ENCODE results near the gene KSR1.
"Not testable (repeated sequence)": the region's sequence is repeated elsewhere in the genome, so short reads cannot be mapped to it uniquely, and the experiment has no call there.

Gene KSR1

DNA sequence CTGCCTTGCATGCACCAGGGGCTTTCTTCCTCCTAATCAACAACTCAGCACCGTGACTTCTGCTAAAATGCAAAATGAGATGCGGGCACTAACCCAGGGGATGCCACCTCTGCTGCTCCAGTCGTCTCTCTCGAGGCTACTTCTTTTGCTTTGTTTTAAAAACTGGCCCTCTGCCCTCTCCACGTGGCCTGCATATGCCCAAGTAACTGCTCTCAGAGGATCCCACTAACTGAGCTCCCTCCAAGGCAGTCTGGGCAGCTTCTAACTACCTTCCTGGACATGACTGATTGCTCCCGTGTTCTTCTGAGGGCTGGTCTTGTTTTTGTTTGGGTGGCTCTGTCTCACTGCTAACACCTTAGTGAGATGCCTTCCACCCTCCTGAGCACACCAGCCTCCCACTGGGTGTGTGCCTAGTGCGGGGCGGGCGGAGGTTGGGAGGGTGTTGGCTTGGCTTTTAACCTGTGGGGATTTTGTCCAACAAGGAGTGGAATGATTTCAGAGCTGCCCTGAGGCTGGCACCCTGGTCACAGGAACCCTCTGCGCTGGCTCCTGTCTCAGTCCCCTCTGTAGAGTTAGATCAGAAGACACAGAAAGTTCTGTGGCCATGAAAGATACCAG lies 165.8 kb downstream of the KSR1 start:
- no peaks in the 10 kb centered on the region for H3K27me3 ChIP-seq (ENCODE audit: control insufficient read depth, insufficient read depth, low read length)
- no peak overlapping the region for H3K4me3 ChIP-seq (ENCODE audit: low read depth, low read length)
- no peaks in the 10 kb centered on the region for H3K9me3 ChIP-seq (ENCODE audit: control insufficient read depth, insufficient read depth, low read length)
- no peak overlapping the region for H3K27ac ChIP-seq (ENCODE audit: low read depth, low read length)
- H3K4me1 ChIP-seq (ENCODE audit: control insufficient read depth, insufficient read depth, low read length) = no peaks in the 10 kb centered on the region
- H3K9ac ChIP-seq (ENCODE audit: low read depth, low read length) = no peak overlapping the region
- H3K36me3 ChIP-seq (ENCODE audit: control insufficient read depth, insufficient read depth, low read length) = peaks cover 77% of the 10 kb centered on the region

DNA sequence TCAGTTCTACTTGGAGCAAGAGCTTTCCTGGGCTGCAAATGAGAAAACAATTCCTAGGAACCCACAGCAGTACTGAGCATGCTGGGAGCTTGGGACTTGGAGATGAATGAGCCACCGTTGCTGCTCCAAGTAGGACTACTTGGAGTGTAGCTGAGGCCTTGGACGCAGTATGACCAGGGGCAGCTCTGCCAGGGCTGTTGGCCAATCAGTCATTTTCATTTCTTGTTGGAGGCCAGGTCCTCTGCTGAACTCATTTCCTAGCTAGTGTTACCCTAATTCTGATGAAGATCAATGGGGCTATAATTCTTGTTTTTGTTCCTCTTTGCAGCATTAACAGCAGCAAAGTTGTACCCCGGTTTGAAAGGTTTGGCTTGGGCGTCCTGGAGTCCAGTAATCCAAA lies 166.7 kb downstream of the KSR1 start:
- Histone ChIP-seq H3K36me3 (ENCODE audit: control insufficient read depth, insufficient read depth, low read length) (peaks cover 68% of the 10 kb centered on the region), H3K4me1 (ENCODE audit: control insufficient read depth, insufficient read depth, low read length) (no peaks in the 10 kb centered on the region), H3K27me3 (ENCODE audit: control insufficient read depth, insufficient read depth, low read length) (no peaks in the 10 kb centered on the region), H3K4me3 (ENCODE audit: low read depth, low read length) (no peak overlapping the region), H3K27ac (ENCODE audit: low read depth, low read length) (no peak overlapping the region), H3K9me3 (ENCODE audit: control insufficient read depth, insufficient read depth, low read length) (no peaks in the 10 kb centered on the region), H3K9ac (ENCODE audit: low read depth, low read length) (no peak overlapping the region)

DNA sequence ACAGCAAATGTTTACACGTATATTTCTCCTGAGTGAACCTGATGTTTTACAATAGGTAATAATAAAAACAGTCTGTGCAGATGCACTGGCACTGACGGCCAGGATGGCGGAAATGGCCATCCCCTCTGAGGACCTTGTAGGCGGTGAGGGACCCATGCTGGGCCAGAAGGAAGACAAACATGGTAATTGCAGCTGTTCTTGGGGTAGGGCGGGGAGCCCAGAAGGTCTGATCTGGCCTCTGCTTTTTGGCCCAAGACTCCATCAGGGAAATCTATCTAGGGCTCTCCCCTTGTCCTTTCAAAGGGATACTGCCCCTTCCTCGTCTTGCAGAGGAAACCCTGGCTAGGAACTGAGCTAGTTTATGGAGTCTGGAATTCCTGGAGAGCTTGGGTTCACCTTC lies 167.4 kb downstream of the KSR1 start:
- H3K9ac ChIP-seq (ENCODE audit: low read depth, low read length) = no peak overlapping the region
- no peak overlapping the region for H3K4me3 ChIP-seq (ENCODE audit: low read depth, low read length)
- H3K9me3 ChIP-seq (ENCODE audit: control insufficient read depth, insufficient read depth, low read length) = no peaks in the 10 kb centered on the region
- peaks cover 62% of the 10 kb centered on the region for H3K36me3 ChIP-seq (ENCODE audit: control insufficient read depth, insufficient read depth, low read length)
- no peak overlapping the region for H3K27ac ChIP-seq (ENCODE audit: low read depth, low read length)
- no peaks in the 10 kb centered on the region for H3K27me3 ChIP-seq (ENCODE audit: control insufficient read depth, insufficient read depth, low read length)
- no peaks in the 10 kb centered on the region for H3K4me1 ChIP-seq (ENCODE audit: control insufficient read depth, insufficient read depth, low read length)

DNA sequence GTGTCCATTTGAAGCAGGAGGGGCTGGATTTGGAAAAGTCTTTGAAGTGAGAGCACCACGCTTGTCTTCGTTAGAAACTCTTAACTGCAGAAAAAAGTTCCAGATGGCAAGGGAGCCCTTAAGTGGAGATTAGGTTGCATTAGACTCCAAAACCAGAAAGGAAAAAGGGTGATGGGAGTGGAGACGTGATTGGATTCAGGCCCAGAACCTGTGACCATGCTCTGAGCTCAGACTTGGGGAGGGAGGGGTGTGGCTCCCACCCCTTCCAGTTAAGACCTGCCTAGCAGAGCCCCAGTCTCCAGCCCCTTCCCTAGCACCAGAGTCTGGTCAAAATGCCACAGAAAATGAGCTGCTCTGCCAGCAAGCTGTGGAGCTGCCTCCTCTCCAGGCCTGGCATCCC lies 168.3 kb downstream of the KSR1 start:
- Histone ChIP-seq H3K4me3 (ENCODE audit: low read depth, low read length) (no peak overlapping the region), H3K9me3 (ENCODE audit: control insufficient read depth, insufficient read depth, low read length) (no peaks in the 10 kb centered on the region), H3K4me1 (ENCODE audit: control insufficient read depth, insufficient read depth, low read length) (no peaks in the 10 kb centered on the region), H3K36me3 (ENCODE audit: control insufficient read depth, insufficient read depth, low read length) (peaks cover 57% of the 10 kb centered on the region), H3K27ac (ENCODE audit: low read depth, low read length) (no peak overlapping the region), H3K27me3 (ENCODE audit: control insufficient read depth, insufficient read depth, low read length) (no peaks in the 10 kb centered on the region), H3K9ac (ENCODE audit: low read depth, low read length) (no peak overlapping the region)

DNA sequence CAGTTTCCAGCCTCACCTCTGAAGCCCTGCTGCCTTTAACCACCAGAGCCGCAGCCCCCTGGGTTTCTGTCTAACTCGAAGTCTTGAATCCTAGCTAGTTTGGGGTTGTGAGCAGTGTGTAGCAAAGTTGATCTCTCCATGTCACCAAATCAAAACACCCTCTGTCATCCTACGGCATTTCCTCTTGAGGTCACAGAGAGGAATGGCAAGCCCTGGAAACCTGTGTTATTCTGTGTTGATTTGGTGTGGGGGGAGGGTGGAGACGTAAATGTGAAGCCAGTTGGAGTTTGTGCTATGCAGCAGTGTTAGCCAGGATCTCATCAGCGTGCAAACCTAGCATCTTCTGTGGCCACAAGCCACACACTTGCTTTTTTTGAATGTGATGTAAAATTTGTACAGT lies 169.6 kb downstream of the KSR1 start:
- no peak overlapping the region for H3K27ac ChIP-seq (ENCODE audit: low read depth, low read length)
- H3K27me3 ChIP-seq (ENCODE audit: control insufficient read depth, insufficient read depth, low read length) = no peaks in the 10 kb centered on the region
- no peak overlapping the region for H3K9ac ChIP-seq (ENCODE audit: low read depth, low read length)
- no peaks in the 10 kb centered on the region for H3K9me3 ChIP-seq (ENCODE audit: control insufficient read depth, insufficient read depth, low read length)
- H3K36me3 ChIP-seq (ENCODE audit: control insufficient read depth, insufficient read depth, low read length) = peaks cover 46% of the 10 kb centered on the region
- H3K4me1 ChIP-seq (ENCODE audit: control insufficient read depth, insufficient read depth, low read length) = no peaks in the 10 kb centered on the region
- H3K4me3 ChIP-seq (ENCODE audit: low read depth, low read length) = no peak overlapping the region

DNA sequence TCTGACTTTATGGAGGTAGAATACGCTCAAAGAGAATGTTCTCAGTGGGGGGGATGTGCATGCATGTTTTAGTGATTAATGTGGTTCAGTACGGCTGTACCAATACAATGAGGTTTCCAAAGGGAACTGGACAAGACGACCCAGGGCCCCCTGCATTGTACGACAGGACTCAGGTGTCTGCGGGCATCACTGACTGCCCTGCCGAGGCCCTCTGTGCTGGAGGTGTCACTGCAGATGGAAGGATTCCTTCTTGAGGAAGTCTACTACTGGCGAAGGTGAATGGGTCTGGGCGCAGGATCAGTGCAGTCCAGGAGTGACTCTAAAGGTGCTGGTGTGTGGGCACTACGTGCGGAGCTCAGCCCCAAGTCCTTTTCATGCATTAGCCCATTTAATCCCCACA lies 171.3 kb downstream of the KSR1 start:
- Histone ChIP-seq H3K27ac (ENCODE audit: low read depth, low read length) (no peak overlapping the region), H3K27me3 (ENCODE audit: control insufficient read depth, insufficient read depth, low read length) (no peaks in the 10 kb centered on the region), H3K9ac (ENCODE audit: low read depth, low read length) (no peak overlapping the region), H3K9me3 (ENCODE audit: control insufficient read depth, insufficient read depth, low read length) (no peaks in the 10 kb centered on the region), H3K36me3 (ENCODE audit: control insufficient read depth, insufficient read depth, low read length) (peaks cover 31% of the 10 kb centered on the region), H3K4me1 (ENCODE audit: control insufficient read depth, insufficient read depth, low read length) (no peaks in the 10 kb centered on the region), H3K4me3 (ENCODE audit: low read depth, low read length) (no peak overlapping the region)

DNA sequence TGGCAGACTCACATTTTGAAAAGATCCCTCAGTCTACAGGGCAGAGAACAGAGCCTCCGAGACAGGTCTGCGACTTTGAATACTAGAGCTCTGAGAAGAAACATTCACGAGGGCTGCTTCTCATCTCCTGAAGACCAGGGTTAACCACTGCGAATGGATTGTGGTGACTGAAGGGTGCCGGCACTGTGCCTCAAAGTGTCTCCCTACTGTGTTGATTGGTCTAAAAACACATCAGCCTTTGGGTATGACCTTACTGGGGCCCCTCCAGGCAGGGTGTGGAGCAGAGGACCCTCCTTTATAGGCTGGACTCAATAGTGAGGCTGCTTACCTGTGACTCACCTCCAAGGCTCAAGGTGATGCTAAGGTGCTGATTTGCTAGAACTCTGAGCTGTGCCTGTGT lies 172.1 kb downstream of the KSR1 start:
- Histone ChIP-seq H3K27ac (ENCODE audit: low read depth, low read length) (no peak overlapping the region), H3K27me3 (ENCODE audit: control insufficient read depth, insufficient read depth, low read length) (no peaks in the 10 kb centered on the region), H3K36me3 (ENCODE audit: control insufficient read depth, insufficient read depth, low read length) (peaks cover 24% of the 10 kb centered on the region), H3K9ac (ENCODE audit: low read depth, low read length) (no peak overlapping the region), H3K4me1 (ENCODE audit: control insufficient read depth, insufficient read depth, low read length) (no peaks in the 10 kb centered on the region), H3K9me3 (ENCODE audit: control insufficient read depth, insufficient read depth, low read length) (no peaks in the 10 kb centered on the region), H3K4me3 (ENCODE audit: low read depth, low read length) (no peak overlapping the region)

DNA sequence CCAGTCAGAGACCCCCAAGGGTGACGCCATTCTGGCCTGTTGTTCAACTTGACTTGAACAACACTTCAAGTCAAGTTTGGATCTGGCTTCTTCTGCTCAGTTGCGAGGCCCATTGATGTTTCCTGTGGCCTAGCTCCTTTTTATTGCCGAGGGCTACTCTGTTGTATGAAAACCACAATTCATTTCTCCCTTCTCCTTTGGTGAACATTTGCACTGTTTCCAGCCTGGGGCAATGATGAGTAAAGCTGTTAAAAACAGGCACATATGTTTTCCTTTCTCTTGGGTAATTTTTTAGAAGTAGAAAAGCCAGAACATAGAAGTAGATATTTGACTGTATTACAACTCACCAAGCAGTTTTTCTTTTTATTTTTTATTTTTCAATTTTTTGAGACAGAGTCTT lies 173.0 kb downstream of the KSR1 start:
- not testable (repeated sequence) for H3K9me3 ChIP-seq (ENCODE audit: control insufficient read depth, insufficient read depth, low read length); H3K4me1 ChIP-seq (ENCODE audit: control insufficient read depth, insufficient read depth, low read length); H3K4me3 ChIP-seq (ENCODE audit: low read depth, low read length); H3K27me3 ChIP-seq (ENCODE audit: control insufficient read depth, insufficient read depth, low read length); H3K27ac ChIP-seq (ENCODE audit: low read depth, low read length); H3K9ac ChIP-seq (ENCODE audit: low read depth, low read length)
- H3K36me3 ChIP-seq (ENCODE audit: control insufficient read depth, insufficient read depth, low read length) = peaks cover 15% of the 10 kb centered on the region; the same call in 1 of the 2 replicates

DNA sequence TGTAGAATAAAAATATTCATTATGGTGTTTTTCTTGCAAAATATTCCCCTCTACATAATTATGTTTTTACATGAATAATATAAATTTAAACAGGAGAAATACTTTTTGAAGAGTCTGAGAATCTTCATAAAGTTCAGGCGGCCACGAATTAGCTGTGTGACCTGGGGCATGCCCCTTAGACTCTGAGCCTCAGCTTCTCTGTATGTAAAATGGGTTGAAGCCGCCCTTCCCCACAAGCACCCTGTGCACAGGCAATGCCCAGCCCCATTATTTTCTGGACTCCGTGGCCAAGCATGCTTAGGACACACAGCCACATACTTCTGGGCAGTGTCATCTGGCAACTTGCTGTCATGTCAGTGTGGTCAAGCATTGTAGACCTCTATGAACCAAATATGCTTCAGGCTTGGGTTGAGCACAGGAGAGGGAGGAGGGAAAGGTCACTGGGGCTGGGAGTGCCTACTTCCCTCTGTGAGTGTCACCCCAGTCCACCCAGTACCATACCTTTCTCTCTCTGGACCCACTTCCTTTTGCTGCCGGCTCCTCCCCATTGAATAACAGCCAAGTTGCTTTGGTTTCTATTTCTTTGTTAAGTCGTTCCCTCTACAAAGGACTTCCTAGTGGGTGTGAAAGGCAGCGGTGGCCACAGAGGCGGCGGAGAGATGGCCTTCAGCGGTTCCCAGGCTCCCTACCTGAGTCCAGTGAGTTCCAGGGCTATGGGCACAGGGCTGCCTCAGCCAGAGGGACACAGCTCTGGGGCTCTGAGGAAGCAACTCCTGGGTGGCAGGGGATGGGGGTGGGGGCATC lies 174.6 kb downstream of the KSR1 start, which contains the start of gene LGALS9:
Gene LGALS9 (plus strand): TSS at position 582 of the 804 bp plus-strand sequence. CDS start 78 bp downstream, at position 660.
- Histone ChIP-seq H3K9ac (ENCODE audit: low read depth, low read length) (no peak within 1 kb of the TSS), H3K9me3 (ENCODE audit: control insufficient read depth, insufficient read depth, low read length) (no peaks in the 10 kb centered on the region), H3K36me3 (ENCODE audit: control insufficient read depth, insufficient read depth, low read length) (peaks cover 8% of the 10 kb centered on the region; the same call in 1 of the 2 replicates), H3K27me3 (ENCODE audit: control insufficient read depth, insufficient read depth, low read length) (no peaks in the 10 kb centered on the region), H3K4me1 (ENCODE audit: control insufficient read depth, insufficient read depth, low read length) (no peaks in the 10 kb centered on the region), H3K27ac (ENCODE audit: low read depth, low read length) (no peak within 1 kb of the TSS), H3K4me3 (ENCODE audit: low read depth, low read length) (no peak within 1 kb of the TSS)

DNA sequence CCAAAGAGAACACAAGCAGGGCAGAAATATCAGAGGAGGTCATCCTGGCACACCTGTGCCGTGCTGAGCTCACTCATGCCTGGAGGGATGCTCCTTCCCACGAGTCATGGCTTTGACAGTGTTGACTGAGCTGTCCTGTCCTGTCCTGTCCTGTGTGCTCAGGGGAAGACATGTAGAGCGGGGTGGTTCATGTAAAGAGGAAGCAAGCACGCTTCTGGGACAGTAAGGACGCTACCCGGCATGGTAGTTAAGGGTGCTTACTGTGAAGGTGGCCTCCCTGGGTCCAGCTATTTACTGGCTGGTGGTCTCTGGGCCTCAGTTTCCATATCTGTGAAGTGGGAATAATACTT lies 175.1 kb downstream of the KSR1 start:
- Histone ChIP-seq H3K9ac (ENCODE audit: low read depth, low read length) (no peak overlapping the region), H3K27me3 (ENCODE audit: control insufficient read depth, insufficient read depth, low read length) (no peaks in the 10 kb centered on the region), H3K4me3 (ENCODE audit: low read depth, low read length) (no peak overlapping the region), H3K4me1 (ENCODE audit: control insufficient read depth, insufficient read depth, low read length) (no peaks in the 10 kb centered on the region), H3K27ac (ENCODE audit: low read depth, low read length) (no peak overlapping the region), H3K36me3 (ENCODE audit: control insufficient read depth, insufficient read depth, low read length) (peaks cover 4% of the 10 kb centered on the region; the same call in 1 of the 2 replicates), H3K9me3 (ENCODE audit: control insufficient read depth, insufficient read depth, low read length) (no peaks in the 10 kb centered on the region)

DNA sequence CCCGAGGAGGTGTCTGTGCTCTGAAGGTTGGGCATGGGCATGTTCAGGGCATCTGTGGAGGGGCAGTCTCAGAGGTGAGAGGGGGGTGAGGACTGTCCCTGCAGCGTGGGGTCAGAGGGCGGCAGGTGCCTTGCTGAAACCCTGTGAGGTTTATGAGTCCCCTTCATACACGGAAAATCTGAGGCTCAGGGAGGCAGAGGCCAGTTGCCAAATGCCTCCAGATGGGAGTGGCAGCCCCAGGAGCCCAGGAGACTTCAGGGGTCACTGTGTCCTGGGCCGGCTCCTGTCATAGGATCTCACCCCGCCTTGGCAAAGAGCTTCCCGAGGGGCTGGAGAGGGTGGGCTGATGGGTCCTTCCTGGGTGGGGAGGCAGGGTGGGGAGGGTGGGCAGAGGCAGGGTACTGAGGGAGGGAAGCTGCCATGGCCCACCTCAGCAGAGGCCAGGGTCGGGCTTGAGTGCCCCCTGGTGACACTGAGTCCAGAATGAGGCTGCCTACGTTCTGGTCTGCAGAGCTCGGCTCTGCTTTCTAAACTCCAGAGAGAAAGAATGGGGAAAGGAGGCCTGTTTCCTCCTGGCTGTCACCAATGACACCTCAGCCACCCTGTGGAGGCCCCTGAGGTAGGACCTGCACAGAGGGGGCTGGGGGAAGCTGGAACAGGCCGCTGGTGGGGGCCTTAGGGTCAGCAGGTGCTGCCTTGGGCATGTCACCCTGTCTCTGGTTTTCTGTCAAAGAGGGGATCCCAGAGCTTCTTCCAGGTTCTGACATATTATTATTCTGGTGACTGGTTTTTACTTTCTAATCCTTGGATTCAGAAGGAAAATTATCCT lies 175.9 kb downstream of the KSR1 start:
- H3K9me3 ChIP-seq (ENCODE audit: control insufficient read depth, insufficient read depth, low read length) = no peaks in the 10 kb centered on the region

More for the DNA sequence above, 175.9 kb downstream of the KSR1 start:
- no peak overlapping the region for H3K27ac ChIP-seq (ENCODE audit: low read depth, low read length)
- H3K4me1 ChIP-seq (ENCODE audit: control insufficient read depth, insufficient read depth, low read length) = no peaks in the 10 kb centered on the region
- H3K9ac ChIP-seq (ENCODE audit: low read depth, low read length) = no peak overlapping the region
- no peak overlapping the region for H3K4me3 ChIP-seq (ENCODE audit: low read depth, low read length)
- H3K27me3 ChIP-seq (ENCODE audit: control insufficient read depth, insufficient read depth, low read length) = no peaks in the 10 kb centered on the region
- no peaks in the 10 kb centered on the region for H3K36me3 ChIP-seq (ENCODE audit: control insufficient read depth, insufficient read depth, low read length)

Data from HUES48 (cell line).